Neural progenitor cell (in vitro differentiated cells): Measurements from ENCODE around the gene SNX9.

Experiments used
- CTCF ChIP-seq: fragments of 200-600 bp; sonication (generic); IDR thresholded peaks from 2 replicates; pipeline ENCODE4 v1.5.1; 2017; ENCODE audit warnings: antibody characterized with exemption, mild to moderate bottlenecking
- EZH2 ChIP-seq: fragments of 200-600 bp; sonication (generic); IDR thresholded peaks from 2 replicates; pipeline ENCODE4 v1.6.1; 2017; ENCODE audit warnings: antibody characterized with exemption, mild to moderate bottlenecking, moderate library complexity

- TF ChIP-seq CTCF (no peak), EZH2 (no peak)
Measured at GRCh38 chr6:157974341-157974894, 151.4 kb downstream of the SNX9 start.
